Neuronal stem cell (in vitro differentiated cells): ENCODE results near the gene TMEM126A.

Experiments used
- DNase-seq: peaks from one replicate; pipeline ENCODE4 v3.0.0-alpha.2; 2013; ENCODE audit warnings: low spot score
- H2AFZ ChIP-seq: one replicate; pipeline ENCODE4 v1.6.1; 2013; ENCODE audit warnings: mild to moderate bottlenecking, low read length, inconsistent platforms
- H2AK5ac ChIP-seq: 2 replicates; pipeline ENCODE4 v1.6.1; 2013; ENCODE audit warnings: low read depth, mild to moderate bottlenecking, inconsistent platforms, low read length, moderate library complexity, mixed read lengths
- H2BK120ac ChIP-seq: 2 replicates; pipeline ENCODE4 v1.6.1; 2013; ENCODE audit warnings: low read depth, mild to moderate bottlenecking, inconsistent platforms, low read length, moderate library complexity, mixed read lengths
- H2BK12ac ChIP-seq: one replicate; pipeline ENCODE4 v1.6.1; 2013; ENCODE audit warnings: low read length, inconsistent platforms
- H2BK15ac ChIP-seq: 2 replicates; pipeline ENCODE4 v1.6.1; 2013; ENCODE audit warnings: mild to moderate bottlenecking, low read length, inconsistent platforms, mixed read lengths
- H2BK5ac ChIP-seq: one replicate; pipeline ENCODE4 v1.6.1; 2013; ENCODE audit warnings: inconsistent platforms, mild to moderate bottlenecking, low read length, moderate library complexity
- H3K14ac ChIP-seq: one replicate; pipeline ENCODE4 v1.6.1; 2013; ENCODE audit warnings: low read length, inconsistent platforms
- H3K18ac ChIP-seq: 2 replicates; pipeline ENCODE4 v1.6.1; 2013; ENCODE audit warnings: low read length, inconsistent platforms
- H3K23ac ChIP-seq: 2 replicates; pipeline ENCODE4 v1.6.1; 2013; ENCODE audit warnings: low read depth, mild to moderate bottlenecking, mixed read lengths, low read length, inconsistent platforms; ENCODE audit not compliant: poor library complexity
- H3K27ac ChIP-seq: replicated peaks from 3 replicates; pipeline ENCODE4 v1.5.1; 2013; ENCODE audit warnings: low read length, inconsistent platforms
- H3K27me3 ChIP-seq, 3 experiments: 2 replicates each; pipeline ENCODE4 v1.6.1; 2013; ENCODE audit warnings: low read length in 3 of 3, mild to moderate bottlenecking in 2 of 3, inconsistent platforms in 1 of 3, low read depth in 1 of 3, mixed read lengths in 1 of 3, moderate library complexity in 1 of 3; ENCODE audit not compliant: control insufficient read depth in 3 of 3, insufficient read depth in 3 of 3
- H3K36me3 ChIP-seq, 2 donors: replicated peaks in 1 of 2; 2 replicates each; pipeline ENCODE4 v1.6.1; 2013; ENCODE audit warnings: low read length in 2 of 2; ENCODE audit not compliant: control insufficient read depth in 2 of 2, insufficient read depth in 2 of 2
- H3K4ac ChIP-seq: 2 replicates; pipeline ENCODE4 v1.6.1; 2013; ENCODE audit warnings: inconsistent platforms, mild to moderate bottlenecking, low read length, moderate library complexity
- H3K4me1 ChIP-seq, 2 donors: 1 replicate in 1 of 2; 2 replicates in 1 of 2; pipeline ENCODE4 v1.6.1; 2013; ENCODE audit warnings: low read length in 2 of 2, low read depth in 1 of 2; ENCODE audit not compliant: control insufficient read depth in 2 of 2, insufficient read depth in 1 of 2
- H3K4me2 ChIP-seq: one replicate; pipeline ENCODE4 v1.6.1; 2013; ENCODE audit warnings: mild to moderate bottlenecking, low read length, inconsistent platforms; ENCODE audit not compliant: insufficient read depth, poor library complexity, severe bottlenecking
- H3K4me3 ChIP-seq, 2 donors: 2 replicates each; pipeline ENCODE4 v1.5.1; 2013; ENCODE audit warnings: low read length in 2 of 2, mild to moderate bottlenecking in 2 of 2, inconsistent platforms in 1 of 2, moderate library complexity in 1 of 2
- H3K79me1 ChIP-seq: one replicate; pipeline ENCODE4 v1.6.1; 2013; ENCODE audit warnings: low read depth, mild to moderate bottlenecking, inconsistent platforms, low read length, moderate library complexity
- H3K9ac ChIP-seq: one replicate; pipeline ENCODE4 v1.6.1; 2013; ENCODE audit warnings: mild to moderate bottlenecking, low read depth, low read length, inconsistent platforms; ENCODE audit not compliant: poor library complexity
- H3K9me3 ChIP-seq, 2 donors: replicated peaks in 1 of 2; 2 replicates each; pipeline versions ENCODE3 to v1.6.1; 2013; ENCODE audit warnings: low read length in 2 of 2, mild to moderate bottlenecking in 2 of 2, inconsistent platforms in 1 of 2, low read depth in 1 of 2, mixed read lengths in 1 of 2, moderate library complexity in 1 of 2; ENCODE audit not compliant: control insufficient read depth in 2 of 2, insufficient read depth in 1 of 2
- H4K8ac ChIP-seq: one replicate; pipeline ENCODE4 v1.6.1; 2013; ENCODE audit warnings: low read depth, mild to moderate bottlenecking, inconsistent platforms, low read length, moderate library complexity
- H4K91ac ChIP-seq: one replicate; pipeline ENCODE4 v1.6.1; 2013; ENCODE audit warnings: low read length, low read depth, mild to moderate bottlenecking, inconsistent platforms; ENCODE audit not compliant: poor library complexity
- WGBS, 2 donors: extraction: QIAGEN DNeasy Blood & Tissue Kit; methylation state at CpG; one replicate each; pipeline ENCODE4 v1.1.7; 2013; ENCODE audit warnings: missing lambda C conversion rate in 2 of 2, mixed read lengths in 1 of 2; ENCODE audit not compliant: insufficient read length in 2 of 2, insufficient replicate concordance in 1 of 2; ENCODE audit errors: extremely low coverage in 2 of 2; 5-methylcytosine and 5-hydroxymethylcytosine counted together

TMEM126A gene

GRCh38 chr11:85685125-85685819 lies 37.5 kb downstream of the TMEM126A start:
- Histone ChIP-seq H3K14ac (peak overlapping the region; percentile 28), H3K4ac (no peak overlapping the region), H2BK5ac (no peak overlapping the region), H2AK5ac (no peak overlapping the region), H3K18ac (peak overlapping the region; percentile 53), H2BK120ac (no peak overlapping the region), H2BK12ac (no peak overlapping the region), H3K27me3 (no peaks in the 10 kb centered on the region), H3K23ac (no peak overlapping the region), H2BK15ac (no peak overlapping the region), H4K91ac (no peak overlapping the region), H3K4me1 (peaks cover 2 to 4% of the 10 kb centered on the region in 2 donors), H3K36me3 (no peaks in the 10 kb centered on the region), H3K27ac (no peak overlapping the region), H3K4me2 (no peak overlapping the region), H3K9ac (no peak overlapping the region), H3K4me3 (no peak overlapping the region), H3K79me1 (no peaks in the 10 kb centered on the region), H2AFZ (peak overlapping the region; percentile 73), H3K9me3 (no peaks in the 10 kb centered on the region), H4K8ac (no peak overlapping the region)
- no CpG with 5 or more reads among the region's 15 CpGs for WGBS, 2 donors
- no peak for DNase-seq

DNA sequence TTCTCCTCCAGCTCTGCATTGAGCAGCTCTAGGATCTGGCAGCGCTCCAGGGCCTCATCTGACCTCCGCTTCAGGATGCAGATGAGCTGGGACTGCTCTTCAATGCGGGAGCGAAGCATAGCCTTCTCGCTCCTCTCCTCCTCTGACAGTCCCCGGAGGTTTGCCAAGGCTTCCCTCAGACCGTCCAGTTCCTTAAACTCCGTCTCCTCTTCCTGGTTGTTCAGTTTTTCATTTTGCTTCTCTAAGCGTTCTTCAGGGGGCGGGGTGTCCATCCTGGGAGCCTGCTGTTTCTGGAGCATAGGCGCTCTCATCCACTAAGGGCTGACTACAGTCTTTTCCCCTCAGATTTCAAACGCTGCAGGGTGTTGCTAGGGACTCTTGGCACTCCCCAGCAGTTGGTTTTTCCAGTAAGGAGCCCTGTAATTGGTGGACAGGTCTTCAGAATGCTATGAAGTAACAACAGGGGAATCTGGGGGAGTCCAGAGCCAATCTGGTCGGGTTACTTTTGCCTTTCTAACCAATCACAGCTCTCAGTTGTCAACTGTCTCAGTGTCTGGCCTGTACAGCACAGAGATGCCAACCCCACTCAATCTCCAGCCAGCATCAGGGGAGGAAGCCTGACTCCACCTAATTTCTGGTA lies 38.2 kb downstream of the TMEM126A start, which contains the start of gene CCDC89:
CCDC89 (minus strand) TSS at position 376 of the 640 bp plus-strand sequence; CDS start at position 311, 65 bp downstream.
- Histone ChIP-seq H2AFZ (peak within 1 kb of the TSS; percentile 73), H2BK12ac (no peak within 1 kb of the TSS), H3K9me3 (no peaks in the 10 kb centered on the region), H3K4ac (no peak within 1 kb of the TSS), H3K14ac (peak within 1 kb of the TSS; percentile 28), H3K27me3 (no peaks in the 10 kb centered on the region), H3K79me1 (no peaks in the 10 kb centered on the region), H2BK120ac (no peak within 1 kb of the TSS), H2BK5ac (no peak within 1 kb of the TSS), H2BK15ac (no peak within 1 kb of the TSS), H3K4me3 (no peak within 1 kb of the TSS), H3K36me3 (no peaks in the 10 kb centered on the region), H3K23ac (no peak within 1 kb of the TSS), H3K4me2 (no peak within 1 kb of the TSS), H4K8ac (no peak within 1 kb of the TSS), H3K9ac (no peak within 1 kb of the TSS), H4K91ac (no peak within 1 kb of the TSS), H2AK5ac (no peak within 1 kb of the TSS), H3K27ac (no peak within 1 kb of the TSS), H3K4me1 (peaks cover 1 to 4% of the 10 kb centered on the region in 2 donors), H3K18ac (peak within 1 kb of the TSS; percentile 53)
- DNase-seq, result no peak
- no CpG with 5 or more reads among the region's 13 CpGs for WGBS, 2 donors

DNA sequence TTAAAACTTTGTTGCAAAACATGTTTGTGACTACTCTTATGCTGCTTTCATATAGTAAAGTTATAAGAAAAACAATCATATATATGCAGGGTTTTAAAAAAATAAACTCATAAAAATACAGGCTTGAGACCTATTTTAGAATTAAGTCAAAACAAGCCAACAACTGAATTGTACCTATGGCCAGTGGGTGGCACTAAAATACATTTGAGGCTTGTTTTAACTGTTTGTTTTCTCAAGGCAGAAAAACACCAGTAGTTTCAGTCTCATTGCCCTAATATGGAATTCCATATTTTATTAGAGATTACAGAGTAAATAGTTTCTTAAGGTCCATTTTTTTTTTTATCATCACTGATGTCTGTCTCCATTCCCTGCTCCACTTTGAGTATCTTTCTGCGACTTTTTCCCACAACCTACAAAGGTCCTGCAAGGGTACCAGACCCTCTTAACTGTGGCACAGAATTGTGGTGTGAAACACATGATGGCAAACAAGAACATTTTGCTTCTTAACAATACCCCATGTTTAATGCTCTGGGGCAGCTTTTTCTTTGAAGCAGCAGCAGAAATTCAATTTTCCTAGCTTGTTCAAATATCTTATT lies 46.7 kb downstream of the TMEM126A start:
- no peak overlapping the region for H3K4ac ChIP-seq
- H3K27ac ChIP-seq, result no peak overlapping the region
- no peak overlapping the region for H3K4me2 ChIP-seq
- no peak overlapping the region for H2AK5ac ChIP-seq
- DNase-seq, result no peak
- no peaks in the 10 kb centered on the region for H3K9me3 ChIP-seq
- H3K9ac ChIP-seq, result no peak overlapping the region
- H4K8ac ChIP-seq, result no peak overlapping the region
- H2BK120ac ChIP-seq, result no peak overlapping the region
- H2BK15ac ChIP-seq, result no peak overlapping the region
- H3K4me1 ChIP-seq, result no peaks in the 10 kb centered on the region
- H3K4me3 ChIP-seq, result no peak overlapping the region
- H3K18ac ChIP-seq, result no peak overlapping the region
- H3K79me1 ChIP-seq, result no peaks in the 10 kb centered on the region
- H4K91ac ChIP-seq, result no peak overlapping the region
- H3K23ac ChIP-seq, result no peak overlapping the region
- H2BK5ac ChIP-seq, result no peak overlapping the region
- no peak overlapping the region for H2BK12ac ChIP-seq
- no peaks in the 10 kb centered on the region for H3K27me3 ChIP-seq
- WGBS, 2 donors, result no CpG with 5 or more reads among the region's 1 CpG
- H3K14ac ChIP-seq, result no peak overlapping the region
- H3K36me3 ChIP-seq, result peaks cover 0 to 36% of the 10 kb centered on the region in 2 donors
- H2AFZ ChIP-seq, result no peak overlapping the region

DNA sequence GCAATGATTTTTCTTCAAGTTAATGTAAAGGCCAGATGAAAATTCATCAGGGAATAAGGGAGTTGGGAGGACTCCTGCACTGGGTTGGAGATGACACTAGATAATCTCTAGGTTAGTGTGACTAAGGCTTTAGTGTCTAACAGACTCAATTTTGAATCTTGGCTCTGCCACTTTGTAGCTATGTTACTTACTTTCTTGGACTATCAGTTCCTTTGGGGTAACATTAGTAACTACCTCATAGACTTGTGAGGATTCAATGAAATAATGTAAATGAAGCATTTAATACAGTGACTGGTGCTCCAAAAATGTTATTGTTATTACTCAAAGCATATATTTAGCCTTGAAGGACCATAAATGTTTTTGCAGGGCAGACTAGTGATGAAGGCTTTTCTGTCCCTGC lies 47.8 kb downstream of the TMEM126A start:
- no peak overlapping the region for H3K14ac ChIP-seq
- no peak overlapping the region for H2BK5ac ChIP-seq
- no peak overlapping the region for H3K18ac ChIP-seq
- no peak overlapping the region for H4K8ac ChIP-seq
- no peak for DNase-seq
- no peak overlapping the region for H2AFZ ChIP-seq
- H3K4ac ChIP-seq, result no peak overlapping the region
- H3K79me1 ChIP-seq, result no peaks in the 10 kb centered on the region
- no peak overlapping the region for H2BK15ac ChIP-seq
- no peak overlapping the region for H3K4me2 ChIP-seq
- H3K27ac ChIP-seq, result no peak overlapping the region
- H4K91ac ChIP-seq, result no peak overlapping the region
- H3K9me3 ChIP-seq, result no peaks in the 10 kb centered on the region
- no peak overlapping the region for H3K9ac ChIP-seq
- no peaks in the 10 kb centered on the region for H3K4me1 ChIP-seq
- no peak overlapping the region for H2BK12ac ChIP-seq
- no peak overlapping the region for H3K23ac ChIP-seq
- H2AK5ac ChIP-seq, result no peak overlapping the region
- H3K4me3 ChIP-seq, result no peak overlapping the region
- H2BK120ac ChIP-seq, result no peak overlapping the region
- peaks cover 0 to 36% of the 10 kb centered on the region in 2 donors for H3K36me3 ChIP-seq
- no peaks in the 10 kb centered on the region for H3K27me3 ChIP-seq
